Measurements from ENCODE around the gene SH3BP2.

SH3BP2 gene

GRCh38 chr4:2787230-2788100, 5.4 kb upstream of the SH3BP2 start:
- Histone ChIP-seq H3K9me3 (ENCODE audit: control insufficient read depth, insufficient read depth, low read length) (no peaks in the 10 kb centered on the region), H3K4me3 (ENCODE audit: low read depth, low read length) (no peak overlapping the region), H3K27me3 (ENCODE audit: control insufficient read depth, insufficient read depth, low read length) (peaks cover 4% of the 10 kb centered on the region; the same call in 1 of the 2 replicates), H3K9ac (ENCODE audit: low read depth, low read length) (no peak overlapping the region), H3K27ac (ENCODE audit: low read depth, low read length) (no peak overlapping the region), H3K36me3 (ENCODE audit: control insufficient read depth, insufficient read depth, low read length) (no peaks in the 10 kb centered on the region), H3K4me1 (ENCODE audit: control insufficient read depth, insufficient read depth, low read length) (peaks cover 5% of the 10 kb centered on the region; the same call in 1 of the 2 replicates)

GRCh38 chr4:2788101-2788500, 4.8 kb upstream of the SH3BP2 start:
- no peak overlapping the region for H3K27ac ChIP-seq (ENCODE audit: low read depth, low read length)
- peaks cover 5% of the 10 kb centered on the region; the same call in 1 of the 2 replicates for H3K4me1 ChIP-seq (ENCODE audit: control insufficient read depth, insufficient read depth, low read length)
- H3K4me3 ChIP-seq (ENCODE audit: low read depth, low read length), result no peak overlapping the region
- H3K9ac ChIP-seq (ENCODE audit: low read depth, low read length), result no peak overlapping the region
- no peaks in the 10 kb centered on the region for H3K9me3 ChIP-seq (ENCODE audit: control insufficient read depth, insufficient read depth, low read length)
- H3K27me3 ChIP-seq (ENCODE audit: control insufficient read depth, insufficient read depth, low read length), result peaks cover 4% of the 10 kb centered on the region; the same call in 1 of the 2 replicates
- H3K36me3 ChIP-seq (ENCODE audit: control insufficient read depth, insufficient read depth, low read length), result no peaks in the 10 kb centered on the region

DNA sequence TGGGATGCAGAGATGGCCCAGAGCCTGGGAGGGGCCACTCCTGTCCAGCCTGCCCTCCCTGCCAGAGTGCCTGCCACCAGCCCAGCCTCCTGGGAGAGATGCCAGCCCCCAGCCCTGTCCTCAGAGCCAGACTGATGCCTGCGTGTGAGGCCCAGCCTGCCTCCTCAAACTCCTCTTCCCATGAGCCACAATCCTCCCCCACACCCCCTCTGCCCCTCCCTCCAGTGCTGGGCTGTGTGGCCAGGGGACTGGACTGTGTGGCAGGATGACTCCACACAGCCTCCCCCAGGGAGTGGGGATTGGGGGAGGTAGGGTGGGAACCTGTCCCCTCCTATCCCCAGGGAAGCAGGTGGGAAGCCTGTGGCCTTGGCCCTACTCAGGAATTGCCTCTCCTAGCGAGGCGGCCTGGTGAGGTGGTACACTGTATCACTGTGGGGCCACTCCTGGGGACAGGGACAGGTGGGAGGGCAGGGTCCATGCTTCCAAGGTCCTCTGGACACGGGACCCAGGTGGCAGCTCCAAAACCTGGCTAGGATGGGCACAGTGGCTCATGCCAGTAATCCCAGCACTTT, 4.3 kb upstream of the SH3BP2 start:
- Histone ChIP-seq H3K4me1 (ENCODE audit: control insufficient read depth, insufficient read depth, low read length) (peaks cover 6% of the 10 kb centered on the region; the same call in 1 of the 2 replicates), H3K27me3 (ENCODE audit: control insufficient read depth, insufficient read depth, low read length) (peaks cover 8% of the 10 kb centered on the region; the same call in 1 of the 2 replicates), H3K36me3 (ENCODE audit: control insufficient read depth, insufficient read depth, low read length) (no peaks in the 10 kb centered on the region), H3K4me3 (ENCODE audit: low read depth, low read length) (no peak overlapping the region), H3K27ac (ENCODE audit: low read depth, low read length) (no peak overlapping the region), H3K9ac (ENCODE audit: low read depth, low read length) (no peak overlapping the region), H3K9me3 (ENCODE audit: control insufficient read depth, insufficient read depth, low read length) (no peaks in the 10 kb centered on the region)

DNA sequence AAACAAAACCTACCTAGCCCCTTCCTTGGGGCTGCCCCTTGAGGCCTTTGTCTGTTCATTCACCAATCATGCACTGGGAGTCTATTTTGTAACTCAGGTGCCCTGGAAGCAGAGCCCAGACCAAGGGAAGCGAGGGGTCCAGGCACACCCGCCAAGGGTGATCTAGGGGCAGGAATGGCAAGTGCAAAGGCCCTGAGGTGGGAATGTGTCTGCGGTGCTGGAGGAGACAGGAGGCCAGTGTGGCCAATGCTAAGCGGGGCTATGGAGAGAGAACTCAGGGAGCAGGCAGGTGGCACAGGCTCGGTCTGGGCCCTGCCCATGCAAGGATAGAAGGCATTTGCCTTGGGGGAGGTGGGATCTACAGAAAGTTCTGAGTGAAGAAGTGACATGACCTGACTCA, 3.5 kb upstream of the SH3BP2 start:
- no peak overlapping the region for H3K27ac ChIP-seq (ENCODE audit: low read depth, low read length)
- H3K4me1 ChIP-seq (ENCODE audit: control insufficient read depth, insufficient read depth, low read length), result peaks cover 8% of the 10 kb centered on the region; the same call in 1 of the 2 replicates
- peaks cover 15% of the 10 kb centered on the region; the same call in 1 of the 2 replicates for H3K27me3 ChIP-seq (ENCODE audit: control insufficient read depth, insufficient read depth, low read length)
- H3K4me3 ChIP-seq (ENCODE audit: low read depth, low read length), result no peak overlapping the region
- no peaks in the 10 kb centered on the region for H3K9me3 ChIP-seq (ENCODE audit: control insufficient read depth, insufficient read depth, low read length)
- H3K9ac ChIP-seq (ENCODE audit: low read depth, low read length), result no peak overlapping the region
- no peaks in the 10 kb centered on the region for H3K36me3 ChIP-seq (ENCODE audit: control insufficient read depth, insufficient read depth, low read length)

- peaks cover 17% of the 10 kb centered on the region; the same call in 1 of the 2 replicates for H3K27me3 ChIP-seq (ENCODE audit: control insufficient read depth, insufficient read depth, low read length)
- H3K4me3 ChIP-seq (ENCODE audit: low read depth, low read length), result no peak overlapping the region
- no peaks in the 10 kb centered on the region for H3K9me3 ChIP-seq (ENCODE audit: control insufficient read depth, insufficient read depth, low read length)
- peaks cover 8% of the 10 kb centered on the region; the same call in 1 of the 2 replicates for H3K4me1 ChIP-seq (ENCODE audit: control insufficient read depth, insufficient read depth, low read length)
- no peak overlapping the region for H3K9ac ChIP-seq (ENCODE audit: low read depth, low read length)
- no peak overlapping the region for H3K27ac ChIP-seq (ENCODE audit: low read depth, low read length)
- H3K36me3 ChIP-seq (ENCODE audit: control insufficient read depth, insufficient read depth, low read length), result no peaks in the 10 kb centered on the region
Observed at GRCh38 chr4:2789793-2790582, 2.9 kb upstream of the SH3BP2 start.

DNA sequence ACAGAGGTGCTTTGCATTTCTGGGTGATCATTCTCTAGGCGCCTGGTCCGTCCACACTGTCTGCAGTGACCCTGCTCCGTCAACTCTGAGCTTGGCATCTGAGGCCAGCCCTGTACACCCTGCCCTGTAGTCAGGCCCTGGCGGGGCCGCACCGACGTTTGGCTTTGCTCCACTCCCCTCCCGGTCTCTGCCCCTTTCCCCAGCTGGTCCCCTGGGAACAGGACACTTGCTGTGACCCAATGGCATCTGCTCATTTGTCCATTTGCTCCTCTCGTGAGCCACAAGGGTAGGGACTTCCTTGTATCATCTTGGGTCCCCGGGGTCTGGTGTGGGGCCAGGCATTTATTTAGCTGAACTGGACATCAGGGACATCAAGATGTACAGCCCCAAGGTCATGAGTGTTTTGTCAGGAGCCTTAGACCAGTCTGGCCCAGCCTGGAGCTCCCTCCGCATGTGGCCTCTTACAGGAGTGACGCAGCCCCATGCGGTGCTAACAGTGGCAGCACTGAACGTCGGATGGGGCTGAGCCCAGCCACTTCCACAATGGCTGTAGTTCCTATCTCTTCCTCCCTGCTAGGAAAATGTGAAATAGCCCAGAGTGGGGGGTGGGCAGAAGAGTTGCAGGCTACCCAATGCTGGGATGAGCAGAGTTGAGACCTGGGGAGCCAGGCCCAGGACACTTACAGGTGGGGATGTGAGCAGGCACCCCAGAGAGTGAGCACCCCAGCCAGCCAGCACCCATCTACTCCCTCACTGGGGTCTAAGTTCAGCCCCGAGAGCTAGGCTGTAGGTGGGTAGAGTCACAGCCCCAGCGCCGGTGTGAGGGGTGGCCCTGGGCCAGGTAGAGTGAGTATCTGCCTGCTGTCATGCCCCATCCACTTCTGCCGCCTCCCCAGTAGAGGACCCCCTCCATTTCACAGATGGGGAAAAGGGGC, 2.0 kb upstream of the SH3BP2 start:
- H3K9ac ChIP-seq (ENCODE audit: low read depth, low read length), result no peak overlapping the region
- H3K9me3 ChIP-seq (ENCODE audit: control insufficient read depth, insufficient read depth, low read length), result no peaks in the 10 kb centered on the region
- H3K27me3 ChIP-seq (ENCODE audit: control insufficient read depth, insufficient read depth, low read length), result peaks cover 17% of the 10 kb centered on the region; the same call in 1 of the 2 replicates
- no peak overlapping the region for H3K4me3 ChIP-seq (ENCODE audit: low read depth, low read length)
- H3K27ac ChIP-seq (ENCODE audit: low read depth, low read length), result no peak overlapping the region
- no peaks in the 10 kb centered on the region for H3K36me3 ChIP-seq (ENCODE audit: control insufficient read depth, insufficient read depth, low read length)
- peaks cover 8% of the 10 kb centered on the region; the same call in 1 of the 2 replicates for H3K4me1 ChIP-seq (ENCODE audit: control insufficient read depth, insufficient read depth, low read length)

DNA sequence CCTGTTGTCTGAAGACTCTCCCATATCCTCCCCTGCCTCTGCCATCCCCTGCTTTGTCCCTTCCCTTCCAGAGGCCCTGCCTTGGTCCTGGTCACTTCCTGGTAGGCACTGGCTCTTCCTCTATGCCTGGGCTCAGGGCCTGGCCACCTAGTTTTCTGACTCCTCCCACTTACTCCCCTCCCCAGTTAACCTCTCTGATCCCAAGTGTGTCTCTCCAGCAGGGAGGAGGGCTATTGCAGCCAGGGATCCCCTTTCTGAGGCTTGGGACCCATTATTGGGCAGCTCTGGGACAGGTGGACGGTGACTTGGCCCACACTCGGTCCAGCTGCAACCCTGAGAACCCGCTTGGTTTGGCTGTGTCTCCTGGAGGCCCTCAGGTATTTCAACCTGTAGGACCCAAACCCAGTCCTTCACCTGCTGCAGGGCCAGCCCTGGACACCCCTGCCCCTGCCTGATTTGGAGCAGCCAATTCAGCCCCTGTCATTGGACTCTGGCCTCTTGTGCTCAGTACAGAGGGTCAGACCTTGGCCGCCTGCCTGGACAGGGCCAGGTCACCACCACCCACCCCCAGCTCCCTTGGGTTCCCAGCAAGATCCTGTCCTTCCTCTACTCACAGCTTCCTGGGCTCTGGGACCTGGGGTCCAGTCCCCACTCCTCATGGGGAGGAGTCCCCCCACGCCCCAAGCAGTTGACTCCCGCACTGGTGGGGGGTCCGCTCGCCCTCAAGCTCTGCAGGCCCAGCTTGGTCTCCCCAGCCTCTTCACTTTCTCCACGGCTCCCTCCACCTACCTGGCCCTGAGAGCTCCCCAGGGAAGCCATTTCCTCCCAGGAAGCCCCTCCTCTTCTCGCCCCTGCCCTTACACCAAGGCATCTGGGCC, 1.1 kb upstream of the SH3BP2 start:
- peaks cover 8% of the 10 kb centered on the region; the same call in 1 of the 2 replicates for H3K4me1 ChIP-seq (ENCODE audit: control insufficient read depth, insufficient read depth, low read length)
- H3K4me3 ChIP-seq (ENCODE audit: low read depth, low read length), result no peak overlapping the region
- no peaks in the 10 kb centered on the region for H3K36me3 ChIP-seq (ENCODE audit: control insufficient read depth, insufficient read depth, low read length)
- no peaks in the 10 kb centered on the region for H3K9me3 ChIP-seq (ENCODE audit: control insufficient read depth, insufficient read depth, low read length)
- no peak overlapping the region for H3K27ac ChIP-seq (ENCODE audit: low read depth, low read length)
- peaks cover 17% of the 10 kb centered on the region; the same call in 1 of the 2 replicates for H3K27me3 ChIP-seq (ENCODE audit: control insufficient read depth, insufficient read depth, low read length)
- H3K9ac ChIP-seq (ENCODE audit: low read depth, low read length), result no peak overlapping the region

DNA sequence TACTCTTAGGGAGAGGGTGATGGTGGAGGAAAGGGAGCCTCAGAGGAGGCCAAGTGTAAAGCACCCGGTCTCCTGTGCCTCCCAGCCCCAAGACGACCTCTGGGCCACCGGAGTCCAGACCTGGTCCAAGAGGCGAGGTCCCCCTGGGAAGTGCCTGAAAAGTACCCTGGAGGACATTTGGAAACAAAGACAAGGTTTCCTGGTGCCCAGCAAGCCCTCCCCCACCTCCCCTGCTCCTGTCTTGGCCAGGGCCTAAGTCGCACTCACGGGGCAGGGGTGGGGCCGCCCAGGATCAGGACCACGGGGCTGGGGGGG, 532 bp upstream of the SH3BP2 start:
- Histone ChIP-seq H3K9ac (ENCODE audit: low read depth, low read length) (no peak overlapping the region), H3K27me3 (ENCODE audit: control insufficient read depth, insufficient read depth, low read length) (peaks cover 17% of the 10 kb centered on the region; the same call in 1 of the 2 replicates), H3K27ac (ENCODE audit: low read depth, low read length) (no peak overlapping the region), H3K4me3 (ENCODE audit: low read depth, low read length) (no peak overlapping the region), H3K9me3 (ENCODE audit: control insufficient read depth, insufficient read depth, low read length) (no peaks in the 10 kb centered on the region), H3K36me3 (ENCODE audit: control insufficient read depth, insufficient read depth, low read length) (no peaks in the 10 kb centered on the region), H3K4me1 (ENCODE audit: control insufficient read depth, insufficient read depth, low read length) (peaks cover 7% of the 10 kb centered on the region; the same call in 1 of the 2 replicates)

DNA sequence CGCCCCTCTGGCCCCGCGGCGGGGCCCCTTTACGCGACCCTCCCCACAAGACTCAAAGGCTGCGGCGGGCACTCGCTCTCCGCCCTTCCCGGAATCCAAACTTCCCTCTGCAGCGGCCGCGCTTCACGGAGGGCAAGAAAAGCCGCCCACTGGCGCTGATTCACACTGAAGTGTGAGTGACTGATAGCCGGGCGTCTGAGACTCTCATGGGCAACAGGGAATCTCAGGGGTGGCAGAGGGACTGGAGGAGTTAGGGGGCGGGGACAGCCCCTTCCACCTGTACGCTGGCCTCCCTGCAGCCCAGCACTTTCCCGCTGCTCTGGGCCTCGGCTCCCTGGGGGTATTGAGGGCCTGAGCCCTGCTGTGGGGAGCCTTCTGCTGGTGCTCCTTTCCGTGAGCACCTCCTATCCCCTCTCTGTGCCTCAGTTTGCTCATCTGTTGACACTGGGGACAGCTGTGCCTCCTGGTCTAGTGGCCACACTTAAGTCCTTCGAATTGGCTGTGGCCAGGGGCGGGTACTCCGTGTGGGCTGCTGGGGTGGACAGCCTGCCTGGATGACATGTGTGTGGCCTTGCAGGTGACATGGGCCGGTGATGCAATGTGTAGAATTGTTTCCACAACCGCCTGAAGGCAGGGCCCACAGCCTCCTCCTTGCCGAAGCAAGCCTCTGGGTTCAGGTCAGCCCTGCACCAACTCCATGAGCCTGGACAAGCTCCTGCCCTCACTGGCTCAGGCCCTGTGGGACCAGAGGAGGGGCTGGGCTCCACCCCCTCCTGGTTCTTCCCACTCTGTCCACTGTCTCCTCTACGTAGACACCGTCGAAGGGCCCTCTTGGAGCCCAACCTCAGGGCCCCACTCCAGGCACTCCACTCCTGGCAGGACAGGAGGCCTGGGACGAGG, 951 bp downstream of the SH3BP2 start:
- H3K27me3 ChIP-seq (ENCODE audit: control insufficient read depth, insufficient read depth, low read length), result peaks cover 17% of the 10 kb centered on the region; the same call in 1 of the 2 replicates
- no peak overlapping the region for H3K9ac ChIP-seq (ENCODE audit: low read depth, low read length)
- H3K4me3 ChIP-seq (ENCODE audit: low read depth, low read length), result peak overlapping the region; percentile 55
- 0 out of 2 replicates have a peak, but pooled peaks cover 3% of the 10 kb centered on the region for H3K4me1 ChIP-seq (ENCODE audit: control insufficient read depth, insufficient read depth, low read length)
- H3K27ac ChIP-seq (ENCODE audit: low read depth, low read length), result no peak overlapping the region
- H3K36me3 ChIP-seq (ENCODE audit: control insufficient read depth, insufficient read depth, low read length), result no peaks in the 10 kb centered on the region
- H3K9me3 ChIP-seq (ENCODE audit: control insufficient read depth, insufficient read depth, low read length), result no peaks in the 10 kb centered on the region
